Stomach (tissue), 4 donors: Measurements from ENCODE around the gene KITLG.

Source experiments
- CTCF ChIP-seq, 7 experiments: fragments of 450-650 bp in 4 of 7; fragments of 200-600 bp in 3 of 7; sonication (generic) in 3 of 7; IDR thresholded peaks; one replicate each; pipeline ENCODE4 v1.5.1; 2016 to 2019; ENCODE audit warnings: antibody characterized with exemption in 7 of 7, control low read depth in 2 of 7, mild to moderate bottlenecking in 1 of 7
- EP300 ChIP-seq: sonication (generic); formaldehyde crosslinking; IDR thresholded peaks from one replicate; pipeline ENCODE4 v1.6.1; 2017; ENCODE audit warnings: antibody characterized with exemption

GRCh38 chr12:88507270-88507669 is 73.0 kb downstream of the KITLG start:
- TF ChIP-seq EP300 (no peak), CTCF (IDR thresholded peaks at IDR 0.05) (no peak)
